Suprapubic skin (tissue), 4 donors: Measurements from ENCODE around the gene CYB5B.

ENCODE experiments used
- POLR2A ChIP-seq, 2 donors: fragments of 450-650 bp; IDR thresholded peaks; one replicate each; pipeline ENCODE4 v1.6.1; 2017; ENCODE audit warnings: antibody characterized with exemption in 2 of 2, mild to moderate bottlenecking in 2 of 2, moderate library complexity in 2 of 2
- POLR2AphosphoS5 ChIP-seq, 3 donors: sonication (generic); formaldehyde crosslinking; IDR thresholded peaks; one replicate each; pipeline ENCODE4 v1.6.1; 2017; ENCODE audit warnings: antibody characterized with exemption in 3 of 3

DNA sequence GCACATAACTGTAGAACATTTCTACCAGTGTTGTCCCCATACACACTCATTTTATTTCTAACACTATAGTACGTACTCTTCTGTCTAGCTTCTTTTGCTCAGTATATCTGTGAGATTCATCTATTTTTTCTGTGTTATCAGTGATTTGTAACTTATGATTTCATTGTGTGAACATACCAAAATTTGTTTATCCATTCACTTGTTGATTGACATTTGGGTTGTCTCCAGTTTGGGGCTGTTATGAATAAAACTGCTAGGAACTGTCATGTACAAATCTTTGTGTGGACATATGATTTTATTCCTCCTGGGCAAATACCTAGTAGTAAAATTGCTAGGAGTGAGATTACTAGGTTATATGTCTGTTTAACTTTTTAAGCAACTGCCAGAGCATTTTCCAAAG, 9.6 kb downstream of the CYB5B start:
- TF ChIP-seq POLR2AphosphoS5 (IDR thresholded peaks at IDR 0.05) (no peak), POLR2A (IDR thresholded peaks at IDR 0.05) (no peak)
